GM12872 (cell line): Measurements from ENCODE around the gene TMX4.

ENCODE experiments used
- TF ChIP-seq, protein P1 (sequence below): IDR thresholded peaks from 3 replicates; pipeline ENCODE4 v1.5.1; 2011; ENCODE audit warnings: low read depth, mild to moderate bottlenecking, low read length, moderate library complexity; ENCODE audit not compliant: insufficient read depth

The TMX4 gene

DNA sequence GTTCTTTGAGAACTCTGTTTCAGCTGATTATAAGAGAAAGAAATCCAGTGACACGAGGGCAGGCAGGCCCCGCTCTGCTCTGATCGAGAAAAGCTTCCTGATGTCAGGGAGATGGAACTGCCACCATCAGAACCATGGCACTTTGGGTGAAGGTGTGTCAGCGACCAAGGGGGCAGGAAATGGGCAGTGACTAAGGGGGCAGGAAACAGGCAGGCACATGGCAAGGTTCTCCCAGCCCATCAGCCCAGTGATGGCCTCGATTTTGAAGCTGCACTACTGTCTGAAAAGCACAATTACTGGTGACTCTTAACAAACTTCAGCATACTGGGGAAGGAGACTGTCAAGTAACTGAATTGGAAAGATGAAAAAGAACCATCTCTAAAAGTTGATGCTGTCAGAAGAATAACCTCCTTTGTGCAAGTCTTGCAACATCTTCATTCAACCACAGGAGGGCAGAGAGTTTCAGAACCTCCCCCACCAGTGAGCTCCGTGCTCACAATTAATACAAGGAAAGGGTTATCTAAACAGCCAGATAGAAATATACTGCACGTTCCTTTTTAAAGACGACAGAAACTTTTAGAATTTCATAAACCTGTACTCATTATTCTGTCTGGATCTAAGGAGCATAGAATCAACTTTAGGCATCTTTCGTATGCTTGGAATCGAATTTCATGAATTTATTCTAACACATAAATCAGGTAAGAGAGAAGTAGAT is 39.1 kb downstream of the TMX4 start:
- TF ChIP-seq, protein P1, sequence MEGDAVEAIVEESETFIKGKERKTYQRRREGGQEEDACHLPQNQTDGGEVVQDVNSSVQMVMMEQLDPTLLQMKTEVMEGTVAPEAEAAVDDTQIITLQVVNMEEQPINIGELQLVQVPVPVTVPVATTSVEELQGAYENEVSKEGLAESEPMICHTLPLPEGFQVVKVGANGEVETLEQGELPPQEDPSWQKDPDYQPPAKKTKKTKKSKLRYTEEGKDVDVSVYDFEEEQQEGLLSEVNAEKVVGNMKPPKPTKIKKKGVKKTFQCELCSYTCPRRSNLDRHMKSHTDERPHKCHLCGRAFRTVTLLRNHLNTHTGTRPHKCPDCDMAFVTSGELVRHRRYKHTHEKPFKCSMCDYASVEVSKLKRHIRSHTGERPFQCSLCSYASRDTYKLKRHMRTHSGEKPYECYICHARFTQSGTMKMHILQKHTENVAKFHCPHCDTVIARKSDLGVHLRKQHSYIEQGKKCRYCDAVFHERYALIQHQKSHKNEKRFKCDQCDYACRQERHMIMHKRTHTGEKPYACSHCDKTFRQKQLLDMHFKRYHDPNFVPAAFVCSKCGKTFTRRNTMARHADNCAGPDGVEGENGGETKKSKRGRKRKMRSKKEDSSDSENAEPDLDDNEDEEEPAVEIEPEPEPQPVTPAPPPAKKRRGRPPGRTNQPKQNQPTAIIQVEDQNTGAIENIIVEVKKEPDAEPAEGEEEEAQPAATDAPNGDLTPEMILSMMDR, result peak; percentile 69

- TF ChIP-seq, protein P1, result no peak
Observed at GRCh38 chr20:7977709-7978108, 41.9 kb downstream of the TMX4 start.

- TF ChIP-seq, protein P1, result no peak
Observed at GRCh38 chr20:7975851-7976414, 43.6 kb downstream of the TMX4 start.

DNA sequence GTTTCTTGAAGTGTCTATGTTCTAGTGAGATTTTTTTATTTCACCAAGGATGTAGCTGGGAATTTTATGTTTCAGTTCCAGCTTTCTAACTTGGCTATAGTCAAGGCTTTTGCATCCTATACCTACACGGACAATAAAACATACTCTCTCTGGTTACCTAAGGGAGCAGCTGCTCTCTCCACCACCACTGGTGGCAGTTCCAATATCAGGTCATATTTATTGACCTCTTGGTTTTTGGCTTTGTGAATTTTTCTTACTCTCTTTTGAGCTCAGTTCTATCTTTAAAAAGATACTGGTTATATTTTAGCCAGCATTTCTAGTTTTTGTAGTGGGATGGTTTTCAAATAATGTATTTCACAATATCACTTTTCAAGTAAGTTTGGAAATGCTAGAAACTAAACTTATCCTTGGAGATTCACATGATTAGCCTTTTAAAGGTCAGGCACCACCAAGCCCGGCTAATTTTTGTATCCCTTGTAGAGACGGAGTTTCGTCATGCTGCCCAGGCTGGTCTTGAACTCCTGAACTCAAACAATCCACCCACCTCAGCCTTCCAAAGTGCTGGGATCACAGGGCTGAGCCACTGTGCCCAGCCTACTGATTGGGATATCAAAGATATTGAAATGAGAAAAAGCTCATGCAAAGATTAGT is 44.7 kb downstream of the TMX4 start:
- TF ChIP-seq, protein P1, result no peak

DNA sequence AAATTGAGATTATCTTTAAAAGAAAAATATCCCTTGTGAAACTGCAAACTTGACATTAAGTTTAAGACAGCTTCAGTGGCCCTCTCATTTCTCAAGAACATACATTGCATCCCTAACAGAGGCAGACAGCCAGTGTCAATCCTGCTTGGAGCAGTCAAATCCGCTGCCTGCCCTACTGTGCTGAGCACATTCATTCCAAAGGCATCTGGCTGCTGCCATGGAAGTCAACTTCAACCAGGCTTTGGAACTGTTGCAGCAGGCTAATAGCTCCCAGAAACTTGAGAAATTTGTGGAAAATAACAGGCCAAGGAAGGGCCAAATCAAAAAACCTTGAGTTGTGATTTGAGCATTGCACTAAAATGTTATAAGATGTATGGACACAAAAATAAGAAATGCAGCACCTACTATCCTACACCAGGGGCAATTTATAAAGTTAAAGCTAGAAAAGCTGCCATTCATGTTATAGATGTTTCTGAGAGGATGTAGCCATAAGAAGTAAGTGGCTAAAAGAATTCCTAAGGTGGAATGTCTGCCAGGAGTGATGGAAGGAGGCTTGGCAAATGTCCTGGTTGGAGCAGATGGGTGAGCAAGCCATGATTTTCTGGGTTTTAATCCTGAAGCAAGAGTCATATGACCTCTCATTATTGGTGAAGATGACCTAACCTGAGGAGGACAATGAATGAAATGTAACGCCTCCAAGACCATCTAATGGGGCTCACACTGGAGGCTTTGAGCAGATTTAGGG is 47.9 kb downstream of the TMX4 start:
- TF ChIP-seq, protein P1, result no peak

GRCh38 chr20:7967199-7967844 is 52.2 kb downstream of the TMX4 start:
- TF ChIP-seq, protein P1, result no peak
